ENCODE data around the gene VEPH1. TPM values are rescaled to one million over a fixed set of nuclear protein-coding genes. Genes with fewer than 3 reads are reported as not detected.

The VEPH1 gene
- total and polyA plus RNA-seq, 2 donors (not counting 1 experiment from before 2014, with no cell fraction given), result not detected

DNA sequence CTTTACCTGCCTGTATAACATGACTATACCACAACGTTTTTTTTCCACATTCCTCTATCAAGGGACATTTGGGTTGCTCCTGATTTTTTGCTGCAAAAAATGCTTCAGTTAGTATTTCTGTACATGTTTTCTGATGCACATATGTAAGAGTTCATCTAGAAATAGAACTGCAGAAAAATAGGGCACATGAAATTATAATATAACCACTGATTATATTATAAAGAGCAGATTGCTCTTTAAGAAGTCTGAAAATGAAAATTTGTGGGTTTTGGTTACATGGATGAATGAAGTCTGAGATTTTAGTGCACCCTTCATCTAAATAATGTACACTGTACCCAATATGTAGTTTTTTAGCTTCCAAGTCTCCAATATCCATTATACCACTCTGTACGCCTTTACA, 196.7 kb downstream of the VEPH1 start:
- no peaks in the 10 kb centered on the region for H3K4me1 Mint-ChIP-seq
- DNase-seq (no peak), ATAC-seq (ENCODE audit: low read depth) (no peak)
- Histone ChIP-seq H3K27me3 (replicated peaks in 1 of 4; ENCODE audit: control extremely low read depth in 1 of 4, control insufficient read depth in 3 of 4, insufficient read depth in 4 of 4, low read length in 3 of 4) (no peaks in the 10 kb centered on the region), H2AFZ (ENCODE audit: insufficient read depth, low read depth, low read length, poor library complexity, severe bottlenecking) (no peak overlapping the region), H3K4me3 (ENCODE audit: control extremely low read depth in 1 of 5, extremely low read depth in 1 of 5, insufficient read depth in 1 of 5, low read depth in 2 of 5, low read length in 4 of 5) (no peak overlapping the region), H3K9ac (ENCODE audit: low read length) (no peak overlapping the region), H3K4me1 (ENCODE audit: control insufficient read depth in 2 of 2, insufficient read depth in 2 of 2, low read length in 2 of 2) (no peaks in the 10 kb centered on the region), H3K27ac (ENCODE audit: low read length in 2 of 2) (no peak overlapping the region), H4K20me1 (ENCODE audit: control insufficient read depth, insufficient read depth, low read length, poor library complexity, severe bottlenecking) (no peaks in the 10 kb centered on the region), H3K79me2 (ENCODE audit: control insufficient read depth, insufficient read depth, low read length) (no peaks in the 10 kb centered on the region), H3K36me3 (replicated peaks in 1 of 2; ENCODE audit: control extremely low read depth in 1 of 2, control insufficient read depth in 1 of 2, extremely low read depth in 1 of 2, insufficient read depth in 2 of 2, low read length in 1 of 2) (no peaks in the 10 kb centered on the region), H3K4me2 (replicated peaks; ENCODE audit: low read depth, low read length, poor library complexity, severe bottlenecking) (no peak overlapping the region), H3K9me3 (ENCODE audit: control extremely low read depth in 1 of 3, control insufficient read depth in 2 of 3, insufficient read depth in 1 of 3, low read length in 2 of 3) (no peaks in the 10 kb centered on the region)
- H3K27me3 Mint-ChIP-seq, result peaks cover 3% of the 10 kb centered on the region
- no peak overlapping the region for H3K27ac Mint-ChIP-seq
- intact Hi-C loops (cut with micrococcal nuclease), result no loop called here
- H3K4me3 Mint-ChIP-seq, result no peak overlapping the region
- TF ChIP-seq EZH2 (IDR thresholded peaks at IDR 0.05; ENCODE audit: borderline replicate concordance, insufficient read depth, low read depth, low read length, poor library complexity, severe bottlenecking), result no peak
- TF ChIP-seq, protein P1, sequence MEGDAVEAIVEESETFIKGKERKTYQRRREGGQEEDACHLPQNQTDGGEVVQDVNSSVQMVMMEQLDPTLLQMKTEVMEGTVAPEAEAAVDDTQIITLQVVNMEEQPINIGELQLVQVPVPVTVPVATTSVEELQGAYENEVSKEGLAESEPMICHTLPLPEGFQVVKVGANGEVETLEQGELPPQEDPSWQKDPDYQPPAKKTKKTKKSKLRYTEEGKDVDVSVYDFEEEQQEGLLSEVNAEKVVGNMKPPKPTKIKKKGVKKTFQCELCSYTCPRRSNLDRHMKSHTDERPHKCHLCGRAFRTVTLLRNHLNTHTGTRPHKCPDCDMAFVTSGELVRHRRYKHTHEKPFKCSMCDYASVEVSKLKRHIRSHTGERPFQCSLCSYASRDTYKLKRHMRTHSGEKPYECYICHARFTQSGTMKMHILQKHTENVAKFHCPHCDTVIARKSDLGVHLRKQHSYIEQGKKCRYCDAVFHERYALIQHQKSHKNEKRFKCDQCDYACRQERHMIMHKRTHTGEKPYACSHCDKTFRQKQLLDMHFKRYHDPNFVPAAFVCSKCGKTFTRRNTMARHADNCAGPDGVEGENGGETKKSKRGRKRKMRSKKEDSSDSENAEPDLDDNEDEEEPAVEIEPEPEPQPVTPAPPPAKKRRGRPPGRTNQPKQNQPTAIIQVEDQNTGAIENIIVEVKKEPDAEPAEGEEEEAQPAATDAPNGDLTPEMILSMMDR (IDR thresholded peaks at IDR 0.05), result no peak
- no peaks in the 10 kb centered on the region for H3K9me3 Mint-ChIP-seq (ENCODE audit: insufficient read depth)
- ChIA-PET POLR2A (no interaction called here), CTCF (no interaction called here)
- WGBS (ENCODE audit: insufficient coverage), result no CpG with 5 or more reads among the region's 2 CpGs

DNA sequence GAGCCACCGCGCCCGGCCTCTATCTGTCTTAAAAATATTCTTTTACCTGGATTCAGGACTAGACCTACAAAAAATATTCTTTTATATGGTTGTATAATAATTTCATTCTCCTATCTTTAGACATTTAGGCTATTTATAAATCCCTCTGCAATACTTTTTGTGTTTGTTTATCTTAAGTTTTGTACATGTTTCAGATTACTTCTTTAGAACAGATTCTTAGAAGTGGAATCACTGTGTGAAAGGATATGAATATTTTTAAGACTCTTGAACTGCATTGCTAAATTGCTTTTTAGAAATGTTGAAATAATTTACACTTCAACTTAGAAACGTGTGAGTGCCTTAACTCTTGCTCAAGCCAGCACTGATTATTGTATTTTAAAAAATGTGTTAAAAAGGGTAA, 197.8 kb downstream of the VEPH1 start:
- no peak overlapping the region for H3K27ac ChIP-seq (ENCODE audit: low read length in 2 of 2)
- H2AFZ ChIP-seq (ENCODE audit: insufficient read depth, low read depth, low read length, poor library complexity, severe bottlenecking), result no peak overlapping the region
- H3K4me3 ChIP-seq (ENCODE audit: control extremely low read depth in 1 of 5, extremely low read depth in 1 of 5, insufficient read depth in 1 of 5, low read depth in 2 of 5, low read length in 4 of 5), result no peak overlapping the region
- intact Hi-C loops (cut with micrococcal nuclease), result no loop called here
- peaks cover 3% of the 10 kb centered on the region for H3K27me3 Mint-ChIP-seq
- H3K36me3 ChIP-seq (replicated peaks in 1 of 2; ENCODE audit: control extremely low read depth in 1 of 2, control insufficient read depth in 1 of 2, extremely low read depth in 1 of 2, insufficient read depth in 2 of 2, low read length in 1 of 2), result no peaks in the 10 kb centered on the region
- H4K20me1 ChIP-seq (ENCODE audit: control insufficient read depth, insufficient read depth, low read length, poor library complexity, severe bottlenecking), result no peaks in the 10 kb centered on the region
- POLR2A ChIA-PET, result no interaction called here
- H3K27ac Mint-ChIP-seq, result no peak overlapping the region
- no peak overlapping the region for H3K9ac ChIP-seq (ENCODE audit: low read length)
- no peak for DNase-seq
- H3K4me1 Mint-ChIP-seq, result no peaks in the 10 kb centered on the region
- TF ChIP-seq, protein P1 (IDR thresholded peaks at IDR 0.05), result no peak
- no peak for TF ChIP-seq EZH2 (IDR thresholded peaks at IDR 0.05; ENCODE audit: borderline replicate concordance, insufficient read depth, low read depth, low read length, poor library complexity, severe bottlenecking)
- no peak for ATAC-seq (ENCODE audit: low read depth)
- WGBS (ENCODE audit: insufficient coverage), result no CpG with 5 or more reads among the region's 4 CpGs
- no peaks in the 10 kb centered on the region for H3K27me3 ChIP-seq (replicated peaks in 1 of 4; ENCODE audit: control extremely low read depth in 1 of 4, control insufficient read depth in 3 of 4, insufficient read depth in 4 of 4, low read length in 3 of 4)
- no peaks in the 10 kb centered on the region for H3K9me3 Mint-ChIP-seq (ENCODE audit: insufficient read depth)
- CTCF ChIA-PET, result no interaction called here
- H3K4me1 ChIP-seq (ENCODE audit: control insufficient read depth in 2 of 2, insufficient read depth in 2 of 2, low read length in 2 of 2), result no peaks in the 10 kb centered on the region
- no peaks in the 10 kb centered on the region for H3K9me3 ChIP-seq (ENCODE audit: control extremely low read depth in 1 of 3, control insufficient read depth in 2 of 3, insufficient read depth in 1 of 3, low read length in 2 of 3)
- H3K4me3 Mint-ChIP-seq, result no peak overlapping the region
- H3K79me2 ChIP-seq (ENCODE audit: control insufficient read depth, insufficient read depth, low read length), result no peaks in the 10 kb centered on the region
- H3K4me2 ChIP-seq (replicated peaks; ENCODE audit: low read depth, low read length, poor library complexity, severe bottlenecking), result no peak overlapping the region

Data from B cell (primary cell).